HG02571 (cell line): ENCODE measurements around the gene SCARB1.
"Not testable (repeated sequence)": the region's sequence is repeated elsewhere in the genome, so short reads cannot be mapped to it uniquely, and the experiment has no call there.

Experiments used
- ATAC-seq: cut with Tn5 transposase; IDR thresholded peaks from one replicate; pipeline ENCODE4 v1.9.1; 2021; ENCODE audit warnings: mild to moderate bottlenecking, moderate library complexity; ENCODE audit not compliant: unreplicated experiment

Gene SCARB1

GRCh38 chr12:124863416-124864325, at the start of gene SCARB1:
TSS of gene SCARB1 (minus strand) at chr12:124863864. CDS start at chr12:124863720, 144 bp downstream.
- ATAC-seq: peak; percentile 61

GRCh38 chr12:124912529-124913287, 49.0 kb upstream of the SCARB1 start:
- not testable (repeated sequence) for ATAC-seq

- ATAC-seq: not testable (repeated sequence)
Observed at GRCh38 chr12:124911521-124911920, 47.9 kb upstream of the SCARB1 start.

GRCh38 chr12:124910561-124911478, 47.2 kb upstream of the SCARB1 start:
- no peak for ATAC-seq

- no peak for ATAC-seq
Observed at GRCh38 chr12:124909831-124910560, 46.3 kb upstream of the SCARB1 start.

GRCh38 chr12:124906606-124907261, 43.1 kb upstream of the SCARB1 start:
- no peak for ATAC-seq

GRCh38 chr12:124904306-124905098, 40.8 kb upstream of the SCARB1 start:
- no peak for ATAC-seq

- ATAC-seq: no peak
Observed at GRCh38 chr12:124902916-124903315, 39.3 kb upstream of the SCARB1 start.

- no peak for ATAC-seq
Observed at GRCh38 chr12:124901003-124901402, 37.3 kb upstream of the SCARB1 start.

- ATAC-seq: not testable (repeated sequence)
Observed at GRCh38 chr12:124900345-124900795, 36.7 kb upstream of the SCARB1 start.

- ATAC-seq: no peak
Observed at GRCh38 chr12:124898923-124899294, 35.2 kb upstream of the SCARB1 start.

GRCh38 chr12:124898200-124898922, 34.7 kb upstream of the SCARB1 start:
- peak; percentile 41 for ATAC-seq

GRCh38 chr12:124896461-124896860, 32.8 kb upstream of the SCARB1 start:
- ATAC-seq: no peak

GRCh38 chr12:124893792-124894516, 30.3 kb upstream of the SCARB1 start:
- ATAC-seq: no peak

- ATAC-seq: no peak
Observed at GRCh38 chr12:124888260-124888659, 24.6 kb upstream of the SCARB1 start.

- not testable (repeated sequence) for ATAC-seq
Observed at GRCh38 chr12:124887766-124888165, 24.1 kb upstream of the SCARB1 start.
